ENCODE data around the gene SORBS1. TPM values are rescaled to one million over a fixed set of nuclear protein-coding genes. Genes with fewer than 3 reads are reported as not detected.

Gene SORBS1
- total RNA-seq: 14.9 and 20.6 TPM in 2 replicates
- polyA plus RNA-seq: 11.0 and 12.8 TPM in 2 replicates

- no peaks in the 10 kb centered on the region for H3K9me3 ChIP-seq (ENCODE audit: low read depth)
- H3K4me1 ChIP-seq (ENCODE audit: low read depth): peaks cover 10% of the 10 kb centered on the region
- H3K27ac ChIP-seq: peak within 1 kb of the TSS; percentile 47
- peak within 1 kb of the TSS; percentile 66 for H3K4me3 ChIP-seq
- no peak for TF ChIP-seq CTCF (IDR thresholded peaks at IDR 0.05; ENCODE audit: low read depth, low read length)
- no peaks in the 10 kb centered on the region for H3K36me3 ChIP-seq
- H3K27me3 ChIP-seq: no peaks in the 10 kb centered on the region
- DNase-seq (ENCODE audit: low read depth in 1 of 2, low spot score in 1 of 2): peak; percentile 98
Observed at GRCh38 chr10:95561177-95561863, at the start of gene SORBS1. TSS of gene SORBS1 (minus strand) at chr10:95561371. CDS start at chr10:95441135, 120,236 bp downstream.

DNA sequence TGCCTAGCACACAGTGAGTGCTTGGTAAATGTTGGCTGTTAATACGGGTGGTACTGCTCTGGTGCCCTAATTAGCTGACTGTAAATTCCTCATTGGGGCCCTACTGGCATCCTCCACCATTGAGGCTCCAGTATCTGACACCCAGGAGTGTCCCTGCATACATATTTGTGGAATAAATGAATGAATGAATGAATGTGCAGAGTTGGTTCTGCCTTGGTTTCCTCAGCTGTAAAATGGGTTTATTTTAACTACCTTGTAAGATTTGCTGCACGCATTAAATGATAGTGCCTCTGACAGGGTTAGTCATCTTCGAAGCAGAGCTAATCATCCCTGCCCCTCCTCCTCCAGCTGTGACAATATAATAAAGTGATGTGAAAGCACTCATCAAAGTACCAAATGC is 49.6 kb upstream of the SORBS1 start:
- no peak overlapping the region for H3K27ac ChIP-seq

DNA sequence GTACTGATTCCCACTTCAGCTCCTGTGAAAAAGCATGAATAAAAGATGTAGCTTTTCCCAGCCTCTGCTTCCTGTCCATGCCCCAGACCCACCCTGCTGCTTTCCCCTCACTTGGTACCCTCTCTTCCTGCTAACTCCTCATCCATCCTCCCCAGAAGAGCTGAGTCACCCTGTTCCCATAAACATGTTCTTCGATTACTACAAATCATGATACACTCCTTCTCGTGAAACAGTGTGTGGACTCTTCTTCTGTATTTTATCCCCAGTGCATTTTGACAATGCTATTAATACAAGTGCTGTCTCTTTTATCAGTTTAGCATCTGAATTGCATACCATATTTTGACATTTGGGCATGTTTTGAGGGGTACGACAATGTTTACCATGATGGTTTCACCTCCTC is 45.8 kb upstream of the SORBS1 start:
- Histone ChIP-seq H3K36me3 (peaks cover 38% of the 10 kb centered on the region), H3K27ac (peak overlapping the region; percentile 99), H3K4me1 (ENCODE audit: low read depth) (peaks cover 17% of the 10 kb centered on the region), H3K27me3 (no peaks in the 10 kb centered on the region), H3K9me3 (ENCODE audit: low read depth) (no peaks in the 10 kb centered on the region), H3K4me3 (no peak overlapping the region)
- no peak for TF ChIP-seq CTCF (IDR thresholded peaks at IDR 0.05; ENCODE audit: low read depth, low read length)
- no peak for DNase-seq (ENCODE audit: low read depth in 1 of 2, low spot score in 1 of 2)

More for the DNA sequence above, 49.6 kb upstream of the SORBS1 start:
- Histone ChIP-seq H3K36me3 (peaks cover 68% of the 10 kb centered on the region), H3K9me3 (ENCODE audit: low read depth) (no peaks in the 10 kb centered on the region), H3K4me3 (no peak overlapping the region), H3K4me1 (ENCODE audit: low read depth) (peaks cover under 1% of the 10 kb centered on the region), H3K27me3 (no peaks in the 10 kb centered on the region)
- DNase-seq (ENCODE audit: low read depth in 1 of 2, low spot score in 1 of 2): no peak
- TF ChIP-seq CTCF (IDR thresholded peaks at IDR 0.05; ENCODE audit: low read depth, low read length): no peak

GRCh38 chr10:95605163-95605562 is 44.0 kb upstream of the SORBS1 start:
- DNase-seq (ENCODE audit: low read depth in 1 of 2, low spot score in 1 of 2): peak; percentile 6 to 77
- H3K4me3 ChIP-seq: no peak overlapping the region
- peaks cover 22% of the 10 kb centered on the region for H3K4me1 ChIP-seq (ENCODE audit: low read depth)
- no peak for TF ChIP-seq CTCF (IDR thresholded peaks at IDR 0.05; ENCODE audit: low read depth, low read length)
- no peaks in the 10 kb centered on the region for H3K27me3 ChIP-seq
- H3K27ac ChIP-seq: peak overlapping the region; percentile 99
- peaks cover 25% of the 10 kb centered on the region for H3K36me3 ChIP-seq
- no peaks in the 10 kb centered on the region for H3K9me3 ChIP-seq (ENCODE audit: low read depth)

DNA sequence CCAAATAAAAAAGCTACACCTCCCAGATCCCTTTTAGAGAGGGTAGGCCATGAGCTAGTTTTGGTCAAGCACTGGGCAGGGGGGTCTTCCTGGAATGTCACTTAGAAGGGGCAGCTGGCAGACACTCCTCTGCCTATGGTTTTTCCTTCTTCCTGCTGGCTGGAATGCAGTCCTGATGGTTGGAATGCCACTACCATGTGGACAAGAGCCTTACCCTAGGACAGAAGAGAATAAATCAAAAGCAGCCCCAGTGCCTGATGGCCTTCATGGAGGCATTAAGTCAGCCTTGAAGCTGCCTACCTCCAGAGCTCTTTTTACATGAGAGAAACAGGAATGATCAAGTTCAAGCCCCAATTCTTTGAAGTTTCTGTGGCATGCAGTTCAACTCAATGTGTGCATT is 43.5 kb upstream of the SORBS1 start:
- Histone ChIP-seq H3K27me3 (no peaks in the 10 kb centered on the region), H3K36me3 (peaks cover 21% of the 10 kb centered on the region), H3K4me3 (no peak overlapping the region), H3K4me1 (ENCODE audit: low read depth) (peaks cover 22% of the 10 kb centered on the region), H3K9me3 (ENCODE audit: low read depth) (no peaks in the 10 kb centered on the region), H3K27ac (peak overlapping the region; percentile 99)
- DNase-seq (ENCODE audit: low read depth in 1 of 2, low spot score in 1 of 2): peak in 1 of 2 donors; percentile 45
- TF ChIP-seq CTCF (IDR thresholded peaks at IDR 0.05; ENCODE audit: low read depth, low read length): no peak
